ENCODE data around the gene RHNO1. TPM values are rescaled to one million over a fixed set of nuclear protein-coding genes. Genes with fewer than 3 reads are reported as not detected.
A peak's percentile ranks its signal among the peaks of the same experiment; 100 is the strongest.

RHNO1 gene
- total RNA-seq, 4 donors from 2014 or later, result 14.3 to 21.3 (median 17.2) TPM

DNA sequence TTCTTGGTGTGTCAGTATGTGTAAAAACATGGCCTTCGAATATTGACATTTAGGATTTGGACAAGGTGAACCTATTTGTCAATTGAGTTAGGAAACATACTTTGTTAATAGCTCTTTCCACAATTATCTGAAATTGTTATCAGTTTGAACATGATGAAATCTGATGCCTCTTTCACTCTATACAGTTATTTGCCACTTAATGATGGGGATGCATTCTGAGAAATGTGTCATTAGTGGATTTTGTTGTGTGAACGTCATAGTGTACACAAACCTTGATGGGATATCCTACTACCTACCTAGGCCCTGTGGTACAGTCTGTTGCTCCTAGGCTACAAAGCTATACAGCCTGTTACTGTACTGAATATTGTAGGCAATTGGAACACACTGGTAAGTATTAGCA is 18.5 kb downstream of the RHNO1 start:
- DNase-seq (ENCODE audit: low spot score in 2 of 2), result no peak
- WGBS, 2 donors, result 46 to 58% methylated on average over 2 of the region's 2 CpGs
- TF ChIP-seq CTCF (IDR thresholded peaks at IDR 0.05) (no peak), POLR2A (IDR thresholded peaks at IDR 0.05) (no peak)
- no peak overlapping the region for H3K4me3 ChIP-seq (ENCODE audit: low read depth, poor library complexity, severe bottlenecking)
- intact Hi-C loops (cut with DNase I; ENCODE audit: low total_unique reads), result no loop called here

DNA sequence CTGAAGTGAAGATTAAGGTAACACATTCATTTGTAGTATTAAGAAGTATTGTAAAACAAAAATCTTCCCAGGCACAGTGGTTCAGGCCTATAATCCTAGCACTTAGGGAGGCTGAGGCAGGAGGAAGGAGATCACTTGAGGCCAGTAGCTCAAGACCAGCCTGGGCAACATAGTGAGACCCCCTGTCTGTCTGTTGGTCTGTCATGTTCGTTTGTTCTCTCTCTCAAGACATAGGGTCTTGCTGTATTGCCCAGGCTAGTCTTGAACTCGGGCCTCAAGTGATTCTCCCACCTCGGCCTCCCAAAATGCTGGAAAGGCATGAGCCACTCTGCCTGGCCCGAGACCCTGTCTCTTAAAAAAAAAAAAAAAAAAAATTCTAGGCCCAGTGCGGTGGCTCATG is 20.4 kb downstream of the RHNO1 start:
- intact Hi-C loops (cut with DNase I; ENCODE audit: low total_unique reads), result no loop called here
- TF ChIP-seq CTCF (IDR thresholded peaks at IDR 0.05) (no peak), POLR2A (IDR thresholded peaks at IDR 0.05) (no peak)
- no peak overlapping the region for H3K4me3 ChIP-seq (ENCODE audit: low read depth, poor library complexity, severe bottlenecking)
- WGBS, 2 donors, result 95 to 100% methylated on average over 5 of the region's 5 CpGs
- peak in 1 of 2 donors; percentile 10 for DNase-seq (ENCODE audit: low spot score in 2 of 2)

- DNase-seq (ENCODE audit: low spot score in 2 of 2), result no peak
- WGBS, 2 donors, result 83 to 92% methylated on average over 8 of the region's 8 CpGs
- intact Hi-C loops (cut with DNase I; ENCODE audit: low total_unique reads), result no loop called here
- H3K4me3 ChIP-seq (ENCODE audit: low read depth, poor library complexity, severe bottlenecking), result no peak overlapping the region
- TF ChIP-seq CTCF (IDR thresholded peaks at IDR 0.05), result no peak
Observed at GRCh38 chr12:2900642-2901041, 23.6 kb downstream of the RHNO1 start.

DNA sequence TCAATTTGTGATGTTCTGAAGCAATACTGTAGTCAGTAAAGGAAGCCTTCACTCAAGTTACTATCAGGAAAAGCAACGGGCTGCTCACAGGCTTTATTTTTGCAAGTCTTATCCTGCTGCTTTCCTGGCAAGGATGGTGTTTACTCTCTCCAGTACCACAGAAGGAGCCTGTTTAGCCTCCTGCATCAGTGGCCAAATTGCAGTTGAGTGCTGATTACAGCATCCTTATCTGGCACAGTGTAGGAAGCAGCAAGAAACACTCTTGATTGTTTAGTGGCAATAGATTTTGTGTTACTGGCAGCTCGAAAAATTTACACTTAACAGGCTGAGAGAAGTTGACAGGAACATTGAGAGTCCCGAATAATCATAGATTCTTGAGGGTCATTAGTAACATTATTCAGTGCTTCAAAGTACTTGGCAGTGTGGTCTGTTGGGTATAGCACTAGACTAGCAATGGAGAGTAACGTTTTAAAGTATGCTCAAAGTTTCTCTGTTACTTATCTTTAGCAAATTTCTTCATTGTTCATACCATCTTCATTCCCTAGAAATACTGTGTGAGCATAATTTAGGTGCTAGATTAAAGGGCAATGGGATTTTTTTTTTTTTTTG is 25.4 kb downstream of the RHNO1 start:
- no peak overlapping the region for H3K4me3 ChIP-seq (ENCODE audit: low read depth, poor library complexity, severe bottlenecking)
- DNase-seq (ENCODE audit: low spot score in 2 of 2), result peak in 1 of 2 donors; percentile 49
- TF ChIP-seq CTCF (IDR thresholded peaks at IDR 0.05) (no peak), POLR2A (IDR thresholded peaks at IDR 0.05) (no peak)
- intact Hi-C loops (cut with DNase I; ENCODE audit: low total_unique reads), result no loop called here
- 27% methylated on average over 4 of the region's 4 CpGs for WGBS, 2 donors

DNA sequence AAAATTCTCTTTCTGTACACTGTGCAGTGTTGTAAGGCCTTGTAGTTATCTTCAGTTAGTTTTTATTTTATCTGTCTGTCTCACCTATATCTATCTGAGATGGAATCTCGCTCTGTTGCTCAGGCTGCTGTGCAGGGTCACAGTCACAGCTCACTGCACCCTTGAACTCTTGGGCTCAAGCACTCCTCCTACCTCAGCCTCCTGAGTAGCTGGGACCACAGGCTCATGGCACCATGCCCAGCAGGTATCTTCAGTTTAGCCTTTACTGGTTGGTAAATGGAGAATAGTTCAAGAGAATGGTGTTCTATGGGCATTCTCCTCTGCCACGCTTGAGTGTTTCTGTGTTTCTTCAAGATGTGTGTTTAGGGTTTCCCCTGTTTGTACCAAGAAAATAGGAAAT is 27.2 kb downstream of the RHNO1 start:
- DNase-seq (ENCODE audit: low spot score in 2 of 2), result no peak
- TF ChIP-seq CTCF (IDR thresholded peaks at IDR 0.05) (no peak), POLR2A (IDR thresholded peaks at IDR 0.05) (no peak)
- WGBS, 2 donors, result 94 to 96% methylated on average over 2 of the region's 2 CpGs
- intact Hi-C loops (cut with DNase I; ENCODE audit: low total_unique reads), result no loop called here
- H3K4me3 ChIP-seq (ENCODE audit: low read depth, poor library complexity, severe bottlenecking), result no peak overlapping the region

DNA sequence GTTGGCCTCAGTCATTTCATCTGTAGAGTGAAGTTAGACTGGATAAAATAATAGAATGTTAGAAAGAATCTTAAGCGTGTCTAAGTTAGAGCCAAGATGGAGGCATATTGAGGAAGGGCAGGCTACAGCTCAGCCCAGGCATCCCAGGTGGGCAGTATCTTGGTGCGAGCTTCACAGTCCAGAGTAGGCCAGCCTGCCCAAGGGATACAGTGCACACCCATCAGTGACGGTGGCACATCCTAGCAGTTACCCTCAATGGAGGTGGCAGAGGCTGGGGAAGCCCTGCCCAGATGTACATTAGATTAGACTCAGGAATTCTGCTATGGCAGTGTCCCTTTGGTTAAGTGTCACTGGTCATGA is 35.2 kb downstream of the RHNO1 start:
- WGBS, 2 donors, result 89 to 98% methylated on average over 3 of the region's 3 CpGs
- TF ChIP-seq CTCF (IDR thresholded peaks at IDR 0.05), result no peak
- TF ChIP-seq POLR2A (IDR thresholded peaks at IDR 0.05), result no peak
- intact Hi-C loops (cut with DNase I; ENCODE audit: low total_unique reads), result no loop called here
- peak in 1 of 2 donors; percentile 17 for DNase-seq (ENCODE audit: low spot score in 2 of 2)
- no peak overlapping the region for H3K4me3 ChIP-seq (ENCODE audit: low read depth, poor library complexity, severe bottlenecking)

Data from lower leg skin (tissue), 4 donors.